ENCODE measurements around the gene PHAX.

DNA sequence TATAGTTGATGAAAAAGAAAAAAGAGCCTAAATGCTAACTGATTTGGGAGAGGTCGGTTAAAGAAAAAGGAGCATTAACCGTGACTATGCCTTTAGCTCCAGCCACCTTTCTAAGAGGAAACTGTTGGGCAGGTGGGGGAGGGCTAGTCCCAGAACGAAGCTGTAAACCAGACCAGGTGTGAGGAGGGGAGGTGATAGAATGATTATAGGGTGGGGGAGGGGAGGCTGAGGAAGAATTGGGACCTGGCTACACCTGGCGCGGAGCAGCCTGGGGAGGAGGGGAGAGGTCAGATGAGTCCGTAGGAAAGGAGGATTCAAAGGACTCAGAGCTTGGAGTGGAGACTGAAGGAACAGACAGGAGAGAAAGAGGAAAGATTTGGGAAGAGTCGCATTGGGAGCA is 73.4 kb downstream of the PHAX start:
- TF ChIP-seq, protein P1, sequence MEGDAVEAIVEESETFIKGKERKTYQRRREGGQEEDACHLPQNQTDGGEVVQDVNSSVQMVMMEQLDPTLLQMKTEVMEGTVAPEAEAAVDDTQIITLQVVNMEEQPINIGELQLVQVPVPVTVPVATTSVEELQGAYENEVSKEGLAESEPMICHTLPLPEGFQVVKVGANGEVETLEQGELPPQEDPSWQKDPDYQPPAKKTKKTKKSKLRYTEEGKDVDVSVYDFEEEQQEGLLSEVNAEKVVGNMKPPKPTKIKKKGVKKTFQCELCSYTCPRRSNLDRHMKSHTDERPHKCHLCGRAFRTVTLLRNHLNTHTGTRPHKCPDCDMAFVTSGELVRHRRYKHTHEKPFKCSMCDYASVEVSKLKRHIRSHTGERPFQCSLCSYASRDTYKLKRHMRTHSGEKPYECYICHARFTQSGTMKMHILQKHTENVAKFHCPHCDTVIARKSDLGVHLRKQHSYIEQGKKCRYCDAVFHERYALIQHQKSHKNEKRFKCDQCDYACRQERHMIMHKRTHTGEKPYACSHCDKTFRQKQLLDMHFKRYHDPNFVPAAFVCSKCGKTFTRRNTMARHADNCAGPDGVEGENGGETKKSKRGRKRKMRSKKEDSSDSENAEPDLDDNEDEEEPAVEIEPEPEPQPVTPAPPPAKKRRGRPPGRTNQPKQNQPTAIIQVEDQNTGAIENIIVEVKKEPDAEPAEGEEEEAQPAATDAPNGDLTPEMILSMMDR (IDR thresholded peaks at IDR 0.05 in 4 of 5, conservative IDR thresholded peaks at IDR 0.05 in 1 of 5): no peak
- TF ChIP-seq POLR2A (IDR thresholded peaks at IDR 0.05): no peak

All from gastrocnemius medialis (tissue), 4 donors.